Metanephros (tissue), 1 donor: ENCODE results near the gene LENG1. TPM values are rescaled to one million over a fixed set of nuclear protein-coding genes. Genes with fewer than 3 reads are reported as not detected.

Experiments used
- total RNA-seq: library from RNA; depleted of rRNA; stranded (reverse); fragments of >200 nt; gene quantifications from one replicate; pipeline ENCODE4 v1.2.3, GENCODE V29; 2014

Gene LENG1
- 5.4 TPM for total RNA-seq

DNA sequence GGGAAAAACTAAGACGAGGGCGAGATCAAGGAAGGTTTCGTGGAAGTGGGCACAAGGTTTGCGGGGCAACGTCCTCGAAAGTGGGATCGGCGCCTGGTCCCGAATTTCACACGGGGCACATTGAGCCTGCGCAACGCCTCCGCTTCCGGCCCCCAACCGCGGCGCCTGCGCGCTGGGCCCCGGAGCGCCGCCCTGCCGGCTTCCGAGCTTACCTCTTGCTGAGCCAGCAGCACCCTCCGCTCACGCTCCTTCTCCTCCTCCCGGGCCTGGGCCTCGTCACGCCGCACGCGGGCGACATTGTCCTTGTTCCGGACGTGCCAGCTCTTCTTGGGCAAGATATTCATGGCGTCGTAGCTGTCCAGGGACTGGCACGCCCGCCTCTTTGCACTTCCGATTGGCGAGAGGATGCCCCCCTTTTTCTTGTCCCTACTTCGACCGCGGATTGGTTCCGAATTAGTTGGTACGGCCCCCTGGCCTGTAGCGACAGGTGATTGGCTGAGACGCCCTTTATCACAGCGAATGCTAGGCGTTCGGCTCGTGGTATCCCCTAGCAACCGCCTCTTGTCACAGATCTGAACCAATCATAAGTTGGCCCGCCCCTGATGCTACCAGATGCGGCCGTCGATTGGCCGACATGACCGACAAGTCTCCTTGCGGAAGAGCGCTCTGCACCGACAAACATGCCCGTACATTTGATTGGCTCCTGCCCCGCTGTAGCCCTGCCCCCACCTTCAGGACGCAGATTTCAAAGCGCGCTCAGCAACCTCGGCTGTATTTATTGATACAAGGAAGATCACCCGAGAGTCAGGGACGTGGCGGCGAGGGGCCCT is at the start of gene LENG1:
LENG1 (minus strand) TSS at position 370 of the 830 bp plus-strand sequence; CDS start at position 344, 26 bp downstream.

DNA sequence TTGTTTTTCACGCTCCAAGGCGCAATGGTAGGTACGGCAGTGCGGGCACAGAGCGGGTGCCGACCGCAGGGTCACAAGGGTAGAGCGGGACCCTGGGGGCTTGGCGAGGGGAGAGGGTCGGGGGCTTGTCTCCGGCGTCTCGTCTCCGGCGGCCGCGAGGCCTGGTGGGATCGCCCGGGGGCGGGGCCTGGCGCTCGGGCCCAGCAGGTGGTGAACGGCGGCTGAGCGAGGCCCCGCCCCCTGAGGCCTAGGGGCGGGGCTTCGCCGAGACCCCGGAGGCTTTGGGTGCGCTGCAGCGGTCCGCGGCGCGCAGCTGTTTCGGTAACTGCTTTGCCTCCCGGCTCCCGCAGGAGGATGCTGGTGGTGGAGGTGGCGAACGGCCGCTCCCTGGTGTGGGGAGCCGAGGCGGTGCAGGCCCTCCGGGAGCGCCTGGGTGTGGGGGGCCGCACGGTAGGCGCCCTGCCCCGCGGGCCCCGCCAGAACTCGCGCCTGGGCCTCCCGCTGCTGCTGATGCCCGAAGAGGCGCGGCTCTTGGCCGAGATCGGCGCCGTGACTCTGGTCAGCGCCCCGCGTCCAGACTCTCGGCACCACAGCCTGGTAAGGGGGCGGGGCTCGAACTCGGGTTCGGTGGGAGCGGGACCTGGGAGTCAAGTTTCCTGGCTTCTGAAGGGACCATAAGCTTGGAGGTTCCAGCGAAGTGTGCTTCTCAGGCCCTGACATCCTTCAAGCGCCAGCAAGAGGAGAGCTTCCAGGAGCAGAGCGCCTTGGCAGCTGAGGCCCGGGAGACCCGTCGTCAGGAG is 31.7 kb upstream of the LENG1 start, which contains the start of gene TSEN34:
TSEN34 (plus strand) TSS at position 298 of the 800 bp plus-strand sequence; CDS start at position 355, 57 bp downstream.

DNA sequence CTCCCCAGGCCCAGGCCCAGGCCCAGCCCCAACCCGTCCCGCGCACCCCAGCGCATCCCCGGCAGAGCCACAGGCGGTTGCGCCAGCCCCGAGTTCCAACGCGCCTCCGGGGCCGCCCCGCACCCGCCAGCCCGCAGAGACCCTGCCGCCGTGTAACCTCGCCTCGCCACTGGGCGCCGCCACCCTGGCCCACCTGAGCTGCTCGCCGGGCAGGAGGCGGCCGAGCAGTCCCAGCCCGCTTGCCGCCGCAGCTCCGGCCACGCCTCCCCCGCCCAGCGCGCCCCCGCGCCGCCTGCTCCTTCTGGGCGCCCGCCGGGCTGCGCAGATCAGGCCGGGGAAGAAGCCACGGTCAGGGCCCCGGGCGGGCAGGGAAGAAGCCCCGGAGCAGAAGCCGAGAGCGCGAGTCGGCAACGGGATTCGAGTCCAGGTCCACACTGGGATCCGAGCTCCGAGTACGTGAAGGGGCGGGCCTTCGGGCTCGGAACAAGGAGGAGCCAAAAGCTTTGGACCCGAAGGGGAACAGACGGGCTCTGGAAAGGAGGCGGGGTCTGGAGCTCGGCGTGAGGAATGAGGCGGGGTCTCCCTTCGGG is 29.7 kb upstream of the LENG1 start, which contains the start of gene MBOAT7:
MBOAT7 (minus strand) TSS at position 436 of the 590 bp plus-strand sequence. CDS start 1,072 bp downstream, outside the sequence.

DNA sequence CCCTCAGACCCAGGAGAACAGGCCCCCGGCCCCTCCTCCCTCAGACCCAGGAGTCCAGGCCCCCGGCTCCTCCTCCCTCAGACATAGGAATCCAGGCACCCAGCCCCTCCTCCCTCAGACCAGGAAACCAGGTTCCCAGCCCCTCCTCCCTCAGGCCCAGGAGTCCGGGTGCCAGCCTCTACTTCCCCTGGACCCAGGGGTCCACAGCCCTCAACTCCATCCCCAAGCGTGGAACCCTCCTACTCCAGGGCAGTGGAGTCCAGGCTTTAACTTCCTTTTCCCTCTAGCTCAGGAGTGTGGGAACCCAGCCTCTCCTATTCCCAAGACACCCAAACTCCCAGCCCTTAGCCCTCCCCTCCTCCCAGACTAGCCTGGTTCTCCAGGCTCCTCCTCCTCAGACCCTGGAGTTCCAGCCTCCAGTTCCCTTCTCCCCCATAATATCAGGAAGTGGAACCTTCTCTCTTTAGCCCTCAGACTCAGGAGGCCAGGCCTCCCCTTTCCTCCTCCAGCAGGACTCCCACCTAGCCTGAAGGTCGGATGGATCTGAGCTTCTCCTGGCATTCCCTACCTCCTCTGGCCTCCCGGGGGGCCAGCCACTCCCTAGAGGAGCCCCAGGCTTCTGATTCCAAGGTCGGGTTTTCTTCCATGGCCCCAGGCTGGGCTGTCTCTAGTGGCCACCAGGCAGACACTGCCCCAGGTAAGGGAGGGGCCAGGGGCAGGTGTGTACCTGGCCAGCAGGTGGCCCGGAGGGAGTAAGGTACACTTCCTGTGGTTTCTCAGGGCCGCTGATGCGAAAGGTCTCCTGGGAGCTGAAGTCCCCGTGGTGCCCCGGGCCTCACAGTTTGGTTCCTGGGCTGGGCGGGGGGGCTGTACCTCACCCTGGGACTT is 13.2 kb upstream of the LENG1 start, which contains the start of gene TMC4:
TMC4 (minus strand) TSS at position 690 of the 888 bp plus-strand sequence; CDS start at position 647, 43 bp downstream.

DNA sequence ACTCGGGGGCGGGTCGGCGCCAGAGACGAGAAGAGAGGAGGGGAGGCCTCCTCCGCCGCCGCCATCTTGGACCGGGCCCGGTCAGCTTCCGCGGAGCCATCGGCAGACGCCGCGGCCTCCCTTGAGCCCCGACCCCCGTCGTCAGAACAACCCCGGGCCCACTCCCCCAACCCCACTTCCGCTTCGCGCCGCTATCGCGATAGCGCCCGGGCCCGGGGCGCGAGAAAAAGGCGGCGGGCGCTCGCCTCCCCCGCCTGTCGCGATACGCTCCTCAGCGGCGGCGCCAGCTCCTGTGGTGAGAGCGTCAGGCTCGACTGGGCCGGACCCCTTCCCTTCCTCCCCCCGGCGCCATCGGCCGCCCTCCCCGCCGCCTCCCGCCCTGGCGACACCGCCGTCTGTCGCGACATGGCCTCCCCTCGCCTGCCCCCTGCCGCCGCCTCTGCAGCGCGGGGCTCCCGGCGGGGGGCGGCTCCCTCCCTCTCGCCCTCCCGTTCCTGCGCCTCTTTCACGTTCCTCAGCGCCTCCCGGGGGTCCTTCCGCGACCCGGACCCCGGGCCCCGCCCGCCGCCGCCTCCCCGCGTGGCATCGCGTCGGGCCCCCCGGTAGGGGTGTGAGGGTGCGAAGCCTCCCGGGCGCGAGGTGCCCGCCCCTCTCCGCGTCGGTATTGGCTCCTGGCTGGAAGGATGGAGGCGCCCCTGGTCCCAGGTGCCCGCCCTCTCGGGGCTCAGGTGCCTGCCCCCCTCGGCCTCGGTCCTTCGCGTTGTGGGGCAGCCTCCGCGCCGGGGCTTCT is 21.6 kb downstream of the LENG1 start, which contains the start of gene CNOT3:
CNOT3 (plus strand) TSS at position 64 of the 790 bp plus-strand sequence. CDS start 5,217 bp downstream, outside the sequence.

DNA sequence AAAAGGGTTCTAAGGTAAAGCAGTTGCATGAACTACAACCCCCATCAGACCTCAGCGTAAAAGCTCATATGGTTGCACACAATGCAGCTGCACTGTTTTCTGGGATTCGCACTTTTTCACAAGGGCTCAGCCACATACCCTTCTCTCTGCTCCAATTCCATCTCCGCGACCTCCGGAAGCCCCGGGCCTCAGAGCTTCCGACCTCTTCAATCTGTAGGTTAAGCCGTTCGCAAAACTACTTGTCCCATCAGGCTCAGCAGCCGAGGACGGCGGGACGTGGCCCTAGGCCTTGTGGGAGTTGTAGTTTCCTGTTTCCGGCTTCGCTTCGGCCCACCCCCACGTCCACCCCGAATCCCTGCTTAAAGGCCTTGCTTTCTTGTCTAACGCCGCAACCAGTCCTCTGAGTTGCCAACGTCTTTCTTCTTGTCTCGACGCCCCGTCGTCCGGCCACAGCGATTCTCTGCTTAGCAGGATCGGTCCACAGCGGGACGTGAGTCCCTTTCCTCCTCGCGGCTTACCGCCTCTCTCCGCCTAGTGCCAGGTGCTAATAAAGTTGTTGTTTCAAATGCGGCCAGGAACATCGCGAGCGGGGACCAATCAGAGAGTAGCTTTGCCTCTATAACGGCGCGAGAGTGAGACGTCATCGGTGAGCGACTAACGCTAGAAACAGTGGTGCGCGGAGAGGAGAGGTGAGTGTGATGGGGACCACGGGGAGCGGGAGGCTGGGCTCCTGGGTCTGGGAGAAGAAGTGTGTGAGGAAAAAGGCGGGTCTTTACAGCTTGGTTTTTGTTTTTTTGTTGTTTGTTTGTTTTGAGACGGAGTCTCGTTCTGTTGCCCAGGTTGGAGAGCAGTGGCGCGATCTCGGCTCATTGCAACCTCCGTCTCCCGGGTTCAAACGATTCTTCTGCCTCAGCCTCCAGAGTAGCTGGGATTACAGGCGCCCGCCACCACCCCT is 44.1 kb downstream of the LENG1 start, which contains the start of the genes PRPF31 and TFPT:
PRPF31 (plus strand) TSS at position 646 of the 955 bp plus-strand sequence. CDS start 2,525 bp downstream, outside the sequence.
TFPT (minus strand) TSS at position 549 of the 955 bp plus-strand sequence; CDS start at position 161, 388 bp downstream.

Other genes with a start within 250 kb of the LENG1 start
- 0.23 TPM for gene CACNG8, start 196.8 kb downstream of the LENG1 start, total RNA-seq
- gene CACNG6, start 168.1 kb downstream of the LENG1 start, total RNA-seq = 5.7 TPM
- gene VSTM1, start 95.8 kb downstream of the LENG1 start, total RNA-seq = 2.9 TPM
- 0.18 TPM for gene TARM1, start 78.4 kb downstream of the LENG1 start, total RNA-seq
- gene OSCAR, start 58.9 kb downstream of the LENG1 start, total RNA-seq = 1.3 TPM
- 30.8 TPM for gene NDUFA3, start 56.9 kb downstream of the LENG1 start, total RNA-seq
- gene TFPT, start 44.1 kb downstream of the LENG1 start, total RNA-seq = 10.2 TPM
- 46.2 TPM for gene PRPF31, start 44.0 kb downstream of the LENG1 start, total RNA-seq
- gene CNOT3, start 22.0 kb downstream of the LENG1 start, total RNA-seq = 11.9 TPM
- 38.7 TPM for gene TMC4, start 13.4 kb upstream of the LENG1 start, total RNA-seq
- gene MBOAT7, start 29.9 kb upstream of the LENG1 start, total RNA-seq = 47.6 TPM
- gene TSEN34, start 31.6 kb upstream of the LENG1 start, total RNA-seq = 65.2 TPM
- gene RPS9, start 41.1 kb upstream of the LENG1 start, total RNA-seq = 2,181 TPM
- 18.0 TPM for gene LILRB3, start 63.3 kb upstream of the LENG1 start, total RNA-seq
- gene LILRA6, start 83.1 kb upstream of the LENG1 start, total RNA-seq = 3.3 TPM
- 4.0 TPM for gene LILRB5, start 97.6 kb upstream of the LENG1 start, total RNA-seq
- 4.2 TPM for gene LILRB2, start 121.4 kb upstream of the LENG1 start, total RNA-seq
- 6.1 TPM for gene LILRA5, start 153.4 kb upstream of the LENG1 start, total RNA-seq
- 0.82 TPM for gene LILRA4, start 179.4 kb upstream of the LENG1 start, total RNA-seq
- 13.8 TPM for gene LAIR1, start 205.2 kb upstream of the LENG1 start, total RNA-seq